ENCODE results near the gene PIGN.

Gene PIGN

GRCh38 chr18:62105376-62105775 is 81.5 kb downstream of the PIGN start:
- no peak for DNase-seq

- DNase-seq = no peak
Measured at GRCh38 chr18:62102221-62102620, 84.6 kb downstream of the PIGN start.

- DNase-seq = no peak
Measured at GRCh38 chr18:62101321-62101721, 85.5 kb downstream of the PIGN start.

- DNase-seq = no peak
Measured at GRCh38 chr18:62098960-62099359, 87.9 kb downstream of the PIGN start.

- no peak for DNase-seq
Measured at GRCh38 chr18:62097698-62098097, 89.2 kb downstream of the PIGN start.

GRCh38 chr18:62091487-62092120 is 95.3 kb downstream of the PIGN start:
- no peak for DNase-seq

- no peak for DNase-seq
Measured at GRCh38 chr18:62089174-62089573, 97.7 kb downstream of the PIGN start.

- no peak for DNase-seq
Measured at GRCh38 chr18:62088156-62088555, 98.7 kb downstream of the PIGN start.

- no peak for DNase-seq
Measured at GRCh38 chr18:62085756-62086155, 101.1 kb downstream of the PIGN start.

GRCh38 chr18:62081761-62082294 is 105.0 kb downstream of the PIGN start:
- no peak for DNase-seq

GRCh38 chr18:62081248-62081647 is 105.6 kb downstream of the PIGN start:
- no peak for DNase-seq

GRCh38 chr18:62080172-62080900 is 106.5 kb downstream of the PIGN start:
- no peak for DNase-seq

GRCh38 chr18:62073461-62074281 is 113.2 kb downstream of the PIGN start:
- no peak for DNase-seq

- DNase-seq = no peak
Measured at GRCh38 chr18:62072370-62072769, 114.5 kb downstream of the PIGN start.

GRCh38 chr18:62071071-62071470 is 115.8 kb downstream of the PIGN start:
- no peak for DNase-seq

GRCh38 chr18:62070302-62070701 is 116.6 kb downstream of the PIGN start:
- DNase-seq = no peak

GRCh38 chr18:62069556-62069955 is 117.3 kb downstream of the PIGN start:
- DNase-seq = no peak

GRCh38 chr18:62066102-62066818 is 120.6 kb downstream of the PIGN start:
- DNase-seq = no peak

GRCh38 chr18:62064361-62064760 is 122.5 kb downstream of the PIGN start:
- DNase-seq = no peak

- DNase-seq = no peak
Measured at GRCh38 chr18:62061821-62062478, 124.9 kb downstream of the PIGN start.

GRCh38 chr18:62060820-62061219 is 126.0 kb downstream of the PIGN start:
- no peak for DNase-seq

GRCh38 chr18:62054929-62055498 is 131.8 kb downstream of the PIGN start:
- no peak for DNase-seq

All from stimulated activated CD4-positive, alpha-beta T cell treated with anti-CD3 and anti-CD28 coated beads, Interleukin-4, amount 100 ng/mL, for 1 hour (primary cell).